ENCODE measurements around the gene MRPS16.

The MRPS16 gene

DNA sequence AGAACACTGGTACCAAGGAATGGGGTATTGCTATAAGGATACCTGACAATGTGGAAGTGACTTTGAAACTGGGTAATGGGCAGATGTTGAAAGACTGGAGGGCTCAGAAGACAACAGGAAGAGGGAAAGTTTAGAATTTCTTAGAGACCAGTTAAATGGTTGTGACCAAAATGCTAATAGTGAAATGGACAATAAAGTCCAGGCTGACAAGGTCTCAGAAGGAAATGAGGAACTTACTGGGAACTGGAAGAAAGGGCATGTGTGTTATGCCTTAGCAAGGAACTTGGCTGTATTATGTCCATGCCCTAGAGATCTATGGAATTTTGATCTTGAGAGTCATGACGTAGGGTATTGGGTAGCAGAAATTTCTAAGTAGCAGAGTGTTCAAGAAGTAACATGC is 46.6 kb downstream of the MRPS16 start:
- H3K27ac Mint-ChIP-seq, result no peak overlapping the region

DNA sequence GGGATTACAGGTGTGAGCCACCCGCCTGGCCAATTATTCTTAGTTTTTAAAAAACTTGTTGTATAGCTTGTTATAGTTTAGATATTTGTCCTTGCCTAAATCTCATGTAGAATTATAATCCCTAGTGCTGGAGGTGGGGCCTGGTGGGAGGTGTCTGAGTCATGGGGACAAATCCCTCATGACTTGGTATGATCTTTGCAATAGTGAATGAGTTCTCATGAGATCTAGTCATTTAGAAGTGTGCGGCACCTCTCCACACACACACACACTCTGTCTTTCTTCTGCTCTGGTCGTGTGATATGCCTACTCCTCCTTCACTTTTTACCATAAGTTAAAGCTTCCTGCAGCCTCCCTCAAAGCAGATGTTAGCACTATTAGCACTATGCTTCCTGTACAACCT is 47.4 kb downstream of the MRPS16 start:
- H3K36me3 Mint-ChIP-seq (ENCODE audit: low read depth), result peaks cover 84% of the 10 kb centered on the region

More for the DNA sequence above, 46.6 kb downstream of the MRPS16 start:
- DNase-seq, result no peak
- Mint-ChIP-seq H3K4me3 (no peak overlapping the region), H3K36me3 (ENCODE audit: low read depth) (peaks cover 84% of the 10 kb centered on the region), H3K27me3 (ENCODE audit: low read depth, poor library complexity) (no peaks in the 10 kb centered on the region), H3K9me3 (peaks cover 18% of the 10 kb centered on the region), H3K4me1 (no peaks in the 10 kb centered on the region)
- TF ChIP-seq, protein P1, sequence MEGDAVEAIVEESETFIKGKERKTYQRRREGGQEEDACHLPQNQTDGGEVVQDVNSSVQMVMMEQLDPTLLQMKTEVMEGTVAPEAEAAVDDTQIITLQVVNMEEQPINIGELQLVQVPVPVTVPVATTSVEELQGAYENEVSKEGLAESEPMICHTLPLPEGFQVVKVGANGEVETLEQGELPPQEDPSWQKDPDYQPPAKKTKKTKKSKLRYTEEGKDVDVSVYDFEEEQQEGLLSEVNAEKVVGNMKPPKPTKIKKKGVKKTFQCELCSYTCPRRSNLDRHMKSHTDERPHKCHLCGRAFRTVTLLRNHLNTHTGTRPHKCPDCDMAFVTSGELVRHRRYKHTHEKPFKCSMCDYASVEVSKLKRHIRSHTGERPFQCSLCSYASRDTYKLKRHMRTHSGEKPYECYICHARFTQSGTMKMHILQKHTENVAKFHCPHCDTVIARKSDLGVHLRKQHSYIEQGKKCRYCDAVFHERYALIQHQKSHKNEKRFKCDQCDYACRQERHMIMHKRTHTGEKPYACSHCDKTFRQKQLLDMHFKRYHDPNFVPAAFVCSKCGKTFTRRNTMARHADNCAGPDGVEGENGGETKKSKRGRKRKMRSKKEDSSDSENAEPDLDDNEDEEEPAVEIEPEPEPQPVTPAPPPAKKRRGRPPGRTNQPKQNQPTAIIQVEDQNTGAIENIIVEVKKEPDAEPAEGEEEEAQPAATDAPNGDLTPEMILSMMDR (IDR thresholded peaks at IDR 0.05), result no peak

More for the DNA sequence above, 47.4 kb downstream of the MRPS16 start:
- Mint-ChIP-seq H3K4me3 (no peak overlapping the region), H3K27ac (no peak overlapping the region), H3K27me3 (ENCODE audit: low read depth, poor library complexity) (no peaks in the 10 kb centered on the region), H3K4me1 (no peaks in the 10 kb centered on the region), H3K9me3 (peaks cover 18% of the 10 kb centered on the region)
- TF ChIP-seq, protein P1 (IDR thresholded peaks at IDR 0.05), result no peak
- DNase-seq, result no peak
